ENCODE data around the gene TRAPPC2L.
"Not testable (repeated sequence)": the region's sequence is repeated elsewhere in the genome, so short reads cannot be mapped to it uniquely, and the experiment has no call there.

The TRAPPC2L gene

GRCh38 chr16:88893127-88893968 lies 36.4 kb downstream of the TRAPPC2L start:
- DNase-seq (ENCODE audit: low read depth), result no peak
- TF ChIP-seq, protein P1, sequence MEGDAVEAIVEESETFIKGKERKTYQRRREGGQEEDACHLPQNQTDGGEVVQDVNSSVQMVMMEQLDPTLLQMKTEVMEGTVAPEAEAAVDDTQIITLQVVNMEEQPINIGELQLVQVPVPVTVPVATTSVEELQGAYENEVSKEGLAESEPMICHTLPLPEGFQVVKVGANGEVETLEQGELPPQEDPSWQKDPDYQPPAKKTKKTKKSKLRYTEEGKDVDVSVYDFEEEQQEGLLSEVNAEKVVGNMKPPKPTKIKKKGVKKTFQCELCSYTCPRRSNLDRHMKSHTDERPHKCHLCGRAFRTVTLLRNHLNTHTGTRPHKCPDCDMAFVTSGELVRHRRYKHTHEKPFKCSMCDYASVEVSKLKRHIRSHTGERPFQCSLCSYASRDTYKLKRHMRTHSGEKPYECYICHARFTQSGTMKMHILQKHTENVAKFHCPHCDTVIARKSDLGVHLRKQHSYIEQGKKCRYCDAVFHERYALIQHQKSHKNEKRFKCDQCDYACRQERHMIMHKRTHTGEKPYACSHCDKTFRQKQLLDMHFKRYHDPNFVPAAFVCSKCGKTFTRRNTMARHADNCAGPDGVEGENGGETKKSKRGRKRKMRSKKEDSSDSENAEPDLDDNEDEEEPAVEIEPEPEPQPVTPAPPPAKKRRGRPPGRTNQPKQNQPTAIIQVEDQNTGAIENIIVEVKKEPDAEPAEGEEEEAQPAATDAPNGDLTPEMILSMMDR (IDR thresholded peaks at IDR 0.05; ENCODE audit: insufficient read depth, low read depth, low read length, missing control alignments), result no peak
- no peak overlapping the region for H3K4me3 ChIP-seq (ENCODE audit: low read depth, low read length)

DNA sequence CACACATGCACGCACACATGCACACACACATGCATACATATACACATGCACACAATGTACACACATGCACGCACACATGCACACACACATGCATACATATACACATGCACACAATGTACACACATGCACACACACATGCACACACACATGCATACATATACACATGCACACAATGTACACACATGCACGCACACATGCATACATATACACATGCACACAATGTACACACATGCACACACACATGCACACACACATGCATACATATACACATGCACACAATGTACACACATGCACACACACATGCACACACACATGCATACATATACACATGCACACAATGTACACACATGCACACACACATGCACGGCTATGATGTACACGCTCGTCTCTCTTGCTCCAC lies 37.3 kb downstream of the TRAPPC2L start:
- not testable (repeated sequence) for DNase-seq (ENCODE audit: low read depth)

DNA sequence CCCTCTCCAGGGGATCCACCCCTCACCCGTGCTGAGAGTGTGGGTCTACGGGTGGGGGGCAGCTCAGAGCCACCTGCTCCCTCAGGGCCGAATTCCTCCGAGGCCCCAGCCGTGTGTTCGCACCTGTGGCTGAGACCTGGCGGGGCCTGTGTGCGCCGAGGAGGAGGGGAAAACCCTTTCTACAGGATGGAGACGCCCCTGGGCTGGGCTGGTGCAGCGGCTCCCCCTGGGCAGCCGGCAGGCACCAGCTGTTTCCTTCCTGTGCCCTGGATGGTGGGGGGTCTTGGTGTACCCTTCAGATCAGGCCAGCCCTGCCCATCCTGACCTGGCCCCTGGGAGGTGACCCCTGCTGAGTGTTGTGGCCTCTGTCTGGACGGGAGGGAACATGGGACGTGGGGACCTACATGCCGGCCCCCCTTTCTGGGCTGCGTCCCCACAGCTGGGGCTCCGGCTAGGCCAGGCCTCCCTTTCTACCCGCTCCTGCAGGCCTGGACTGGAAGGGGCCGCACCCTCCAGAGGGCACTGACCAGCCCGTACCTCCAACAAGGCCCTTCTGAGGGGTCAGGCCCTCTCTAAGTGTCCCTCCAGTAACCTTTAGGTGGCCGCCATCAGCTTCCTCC lies 37.9 kb downstream of the TRAPPC2L start:
- TF ChIP-seq, protein P1 (IDR thresholded peaks at IDR 0.05; ENCODE audit: insufficient read depth, low read depth, low read length, missing control alignments), result no peak
- H3K4me3 ChIP-seq (ENCODE audit: low read depth, low read length), result no peak overlapping the region
- no peak for DNase-seq (ENCODE audit: low read depth)

More for the DNA sequence above, 37.3 kb downstream of the TRAPPC2L start:
- not testable (repeated sequence) for H3K4me3 ChIP-seq (ENCODE audit: low read depth, low read length)

DNA sequence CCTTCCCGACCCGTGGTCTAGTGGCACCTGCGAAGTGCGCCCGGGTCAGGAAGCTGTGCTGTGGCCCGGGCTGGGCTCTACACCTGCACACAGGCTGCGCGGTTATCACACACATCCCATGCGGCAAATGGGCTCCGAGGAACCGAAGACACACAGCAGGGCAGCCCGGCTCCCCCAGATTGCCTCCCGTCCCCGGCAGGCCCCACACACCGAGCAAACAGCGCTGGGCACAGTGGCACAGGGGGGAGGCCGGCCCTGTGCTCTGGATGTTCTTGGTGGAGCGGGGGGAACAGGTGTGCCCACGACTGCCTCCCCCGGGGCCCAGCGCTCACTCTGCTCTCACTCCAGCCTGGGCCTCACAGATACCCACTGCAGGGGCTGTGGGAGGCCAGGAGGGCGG lies 38.4 kb downstream of the TRAPPC2L start:
- DNase-seq (ENCODE audit: low read depth), result no peak
- TF ChIP-seq, protein P1 (IDR thresholded peaks at IDR 0.05; ENCODE audit: insufficient read depth, low read depth, low read length, missing control alignments), result no peak
- no peak overlapping the region for H3K4me3 ChIP-seq (ENCODE audit: low read depth, low read length)

- TF ChIP-seq, protein P1 (IDR thresholded peaks at IDR 0.05; ENCODE audit: insufficient read depth, low read depth, low read length, missing control alignments), result no peak
- H3K4me3 ChIP-seq (ENCODE audit: low read depth, low read length), result no peak overlapping the region
- no peak for DNase-seq (ENCODE audit: low read depth)
Observed at GRCh38 chr16:88896238-88897070, 39.5 kb downstream of the TRAPPC2L start.

- TF ChIP-seq, protein P1 (IDR thresholded peaks at IDR 0.05; ENCODE audit: insufficient read depth, low read depth, low read length, missing control alignments), result no peak
- no peak overlapping the region for H3K4me3 ChIP-seq (ENCODE audit: low read depth, low read length)
- DNase-seq (ENCODE audit: low read depth), result no peak
Observed at GRCh38 chr16:88897696-88898425, 40.9 kb downstream of the TRAPPC2L start.

Measured in GM12865 (cell line).